Measurements from ENCODE around the gene TIMP4. TPM values are rescaled to one million over a fixed set of nuclear protein-coding genes. Genes with fewer than 3 reads are reported as not detected.

Gene TIMP4
- total and polyA plus RNA-seq, 2 of the 4 experiments (the other 2 are of a cell fraction), result 0.39 to 0.54 TPM

GRCh38 chr3:12165909-12166308 is 7.2 kb upstream of the TIMP4 start:
- POLR2A ChIA-PET (ENCODE audit: unreplicated experiment), result no interaction called here
- peaks cover 12% of the 10 kb centered on the region for H3K27me3 ChIP-seq (ENCODE audit: control insufficient read depth, insufficient read depth, low read length)
- no peak overlapping the region for H3K4ac ChIP-seq (ENCODE audit: low read depth, low read length)
- BruUV-seq (replicated peaks), result no TSS peak
- TF ChIP-seq RAD21 (IDR thresholded peaks at IDR 0.05; ENCODE audit: low read length) (no peak), USF2 (IDR thresholded peaks at IDR 0.05; ENCODE audit: low read depth, low read length) (no peak), MAZ (IDR thresholded peaks at IDR 0.05; ENCODE audit: borderline replicate concordance, low read depth, low read length) (no peak), FOS (IDR thresholded peaks at IDR 0.05; ENCODE audit: low read depth, low read length) (no peak), MAFK (IDR thresholded peaks at IDR 0.05; ENCODE audit: low read depth, low read length) (no peak), SMC3 (IDR thresholded peaks at IDR 0.05; ENCODE audit: low read depth, low read length) (no peak), RCOR1 (IDR thresholded peaks at IDR 0.05; ENCODE audit: insufficient replicate concordance, low read length) (no peak), ELK1 (IDR thresholded peaks at IDR 0.05; ENCODE audit: borderline replicate concordance, low read depth, low read length) (no peak), BHLHE40 (IDR thresholded peaks at IDR 0.05; ENCODE audit: low read depth, low read length) (no peak), CHD1 (IDR thresholded peaks at IDR 0.05; ENCODE audit: low read depth, low read length) (no peak), NFE2L2 (IDR thresholded peaks at IDR 0.05; ENCODE audit: low read depth, low read length) (no peak), RFX5 (IDR thresholded peaks at IDR 0.05; ENCODE audit: low read depth, low read length) (no peak), POLR2A (IDR thresholded peaks at IDR 0.05; ENCODE audit: low read depth, low read length) (no peak), CEBPB (IDR thresholded peaks at IDR 0.05; ENCODE audit: low read depth, low read length) (no peak), CTCF (conservative IDR thresholded peaks at IDR 0.05; ENCODE audit: low read depth, low read length) (no peak)
- no peak overlapping the region for H2AFZ ChIP-seq (replicated peaks; ENCODE audit: low read length, poor library complexity)
- H2BK5ac ChIP-seq (ENCODE audit: low read depth, low read length, poor library complexity, severe bottlenecking), result no peak overlapping the region
- H2AK5ac ChIP-seq (ENCODE audit: low read depth, low read length), result no peak overlapping the region
- no CpG with 5 or more reads among the region's 4 CpGs for WGBS, 2 experiments (ENCODE audit: extremely low coverage in 2 of 2, insufficient read length in 1 of 2)
- no peak overlapping the region for H2BK15ac ChIP-seq (ENCODE audit: low read depth, low read length)
- H3K9me3 ChIP-seq (ENCODE audit: control insufficient read depth, insufficient read depth, low read length), result no peaks in the 10 kb centered on the region
- H4K5ac ChIP-seq (ENCODE audit: low read depth, low read length), result no peak overlapping the region
- H3K56ac ChIP-seq (ENCODE audit: extremely low read depth, insufficient read depth, low read length), result no peak overlapping the region
- H4K20me1 ChIP-seq (ENCODE audit: insufficient read depth, low read length), result no peaks in the 10 kb centered on the region
- no peak overlapping the region for H2BK20ac ChIP-seq (ENCODE audit: low read depth, low read length)
- H3K18ac ChIP-seq (ENCODE audit: low read depth, low read length), result no peak overlapping the region
- no peak overlapping the region for H4K8ac ChIP-seq (ENCODE audit: low read depth in 2 of 2, low read length in 2 of 2)
- H3K4me3 ChIP-seq (ENCODE audit: insufficient read depth, low read depth, low read length), result no peak overlapping the region
- H4K91ac ChIP-seq (ENCODE audit: insufficient read depth, low read depth, low read length), result no peak overlapping the region
- H3K79me1 ChIP-seq (ENCODE audit: low read depth in 1 of 2, low read length in 2 of 2), result no peaks in the 10 kb centered on the region
- H3K14ac ChIP-seq (replicated peaks; ENCODE audit: low read depth, low read length), result no peak overlapping the region
- H2BK120ac ChIP-seq (ENCODE audit: low read depth, low read length), result no peak overlapping the region
- no peak overlapping the region for H3K23ac ChIP-seq (ENCODE audit: low read depth, low read length)
- in situ Hi-C loops (cut with MboI; ENCODE audit: low sequenced_read_pairs) (no loop called here), intact Hi-C loops (cut with micrococcal nuclease) (no loop called here), dilution Hi-C loops (cut with HindIII; ENCODE audit: low sequenced_read_pairs, unreplicated experiment) (no loop called here)
- H3K36me3 ChIP-seq (ENCODE audit: control insufficient read depth, insufficient read depth, low read length), result no peaks in the 10 kb centered on the region
- H3K4me2 ChIP-seq (ENCODE audit: low read depth, low read length), result no peak overlapping the region
- no peak overlapping the region for H3K9ac ChIP-seq (ENCODE audit: low read depth, low read length)
- CTCF ChIA-PET, result no interaction called here
- H3K9me1 ChIP-seq (ENCODE audit: insufficient read depth, low read length), result peaks cover 3% of the 10 kb centered on the region; the same call in 1 of the 2 replicates
- H3K4me1 ChIP-seq (ENCODE audit: control insufficient read depth, insufficient read depth, low read length), result no peaks in the 10 kb centered on the region
- H2AK9ac ChIP-seq (replicated peaks; ENCODE audit: low read depth, low read length, poor library complexity), result no peak overlapping the region
- ATAC-seq (ENCODE audit: low read depth) (no peak), DNase-seq (no peak)
- H3K27ac ChIP-seq (ENCODE audit: insufficient read depth, low read length), result no peak overlapping the region
